ENCODE data around the gene FCMR.

DNA sequence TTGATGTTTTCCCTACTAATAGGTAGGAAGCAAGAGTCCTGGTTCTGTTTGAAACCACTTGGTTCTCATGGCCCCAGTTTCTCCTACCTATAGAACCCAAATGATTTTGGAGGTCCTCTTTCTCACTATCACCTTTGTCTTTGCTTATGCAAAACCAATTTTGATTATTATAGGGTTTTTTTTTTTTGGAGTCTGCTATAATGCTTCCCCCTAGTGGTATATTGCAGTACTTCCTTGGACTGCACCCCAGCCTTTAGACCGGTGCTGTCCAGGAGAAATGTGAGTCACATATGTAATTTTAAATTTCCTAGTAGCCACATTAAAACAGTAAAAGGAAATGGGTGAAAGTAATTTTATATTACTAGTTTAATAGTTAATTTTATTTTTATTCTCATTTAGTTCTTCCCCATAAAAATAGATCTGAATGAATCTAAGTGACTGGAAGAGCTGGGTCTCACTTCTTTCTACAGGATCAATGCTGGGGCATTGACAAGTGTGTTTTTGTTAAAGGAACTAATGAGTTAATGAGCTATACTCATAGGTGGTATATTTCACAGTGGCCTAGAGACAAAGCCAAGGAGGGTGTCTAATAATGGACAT, 10.6 kb downstream of the FCMR start:
- TF ChIP-seq, protein P1, sequence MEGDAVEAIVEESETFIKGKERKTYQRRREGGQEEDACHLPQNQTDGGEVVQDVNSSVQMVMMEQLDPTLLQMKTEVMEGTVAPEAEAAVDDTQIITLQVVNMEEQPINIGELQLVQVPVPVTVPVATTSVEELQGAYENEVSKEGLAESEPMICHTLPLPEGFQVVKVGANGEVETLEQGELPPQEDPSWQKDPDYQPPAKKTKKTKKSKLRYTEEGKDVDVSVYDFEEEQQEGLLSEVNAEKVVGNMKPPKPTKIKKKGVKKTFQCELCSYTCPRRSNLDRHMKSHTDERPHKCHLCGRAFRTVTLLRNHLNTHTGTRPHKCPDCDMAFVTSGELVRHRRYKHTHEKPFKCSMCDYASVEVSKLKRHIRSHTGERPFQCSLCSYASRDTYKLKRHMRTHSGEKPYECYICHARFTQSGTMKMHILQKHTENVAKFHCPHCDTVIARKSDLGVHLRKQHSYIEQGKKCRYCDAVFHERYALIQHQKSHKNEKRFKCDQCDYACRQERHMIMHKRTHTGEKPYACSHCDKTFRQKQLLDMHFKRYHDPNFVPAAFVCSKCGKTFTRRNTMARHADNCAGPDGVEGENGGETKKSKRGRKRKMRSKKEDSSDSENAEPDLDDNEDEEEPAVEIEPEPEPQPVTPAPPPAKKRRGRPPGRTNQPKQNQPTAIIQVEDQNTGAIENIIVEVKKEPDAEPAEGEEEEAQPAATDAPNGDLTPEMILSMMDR (conservative IDR thresholded peaks at IDR 0.05; ENCODE audit: low read depth, low read length): peak; percentile 98
- no peak for TF ChIP-seq EZH2 (IDR thresholded peaks at IDR 0.05; ENCODE audit: low read length, unreplicated experiment)

Measured in PC-3 (cell line).